COR-L47 (cell line): ENCODE measurements around the gene SPOCK1.

Source experiments
- DNase-seq: peaks from one replicate; lab custom pipeline; 2025; lab: John Stamatoyannopoulos, UW

The SPOCK1 gene

DNA sequence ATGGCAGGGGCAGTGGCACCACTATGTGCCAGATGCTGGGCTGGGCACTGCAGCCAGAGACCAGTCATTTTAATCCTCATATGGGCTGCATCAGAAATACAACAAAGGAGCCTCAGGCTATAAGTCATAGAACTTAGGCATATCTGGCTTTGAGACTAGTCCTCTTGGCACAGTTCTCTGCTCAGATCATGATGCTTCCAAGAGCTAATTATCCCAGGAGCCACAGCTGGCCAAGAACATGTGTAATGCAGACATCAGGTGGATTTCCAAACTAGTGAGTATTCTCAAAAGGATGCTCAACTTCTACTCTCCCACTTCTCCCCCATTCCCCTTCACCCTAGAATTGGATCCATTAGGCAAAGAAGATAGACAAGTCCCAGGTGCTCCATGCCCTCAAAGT is 571.6 kb downstream of the SPOCK1 start:
- no peak for DNase-seq

DNA sequence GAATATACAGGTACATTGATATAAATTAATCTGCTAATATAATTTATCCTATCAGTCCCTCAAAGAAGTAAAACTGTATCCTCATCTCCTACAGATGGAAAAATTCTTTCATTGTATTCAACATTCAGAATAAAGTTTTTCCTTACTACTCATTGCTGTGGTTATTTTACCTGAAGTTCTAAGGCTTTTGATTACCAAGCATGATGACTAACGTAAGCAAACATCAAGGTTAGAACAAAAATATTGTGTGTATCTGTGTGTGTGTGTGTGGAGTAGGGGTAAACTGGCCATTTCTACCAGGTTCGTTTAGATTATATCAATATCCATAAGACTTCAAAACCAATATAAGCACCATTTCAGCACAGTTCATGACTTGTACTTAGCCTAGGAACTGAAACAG is 573.1 kb downstream of the SPOCK1 start:
- DNase-seq: no peak
